H7 (cell line): ENCODE measurements around the gene GPR146. TPM values are rescaled to one million over a fixed set of nuclear protein-coding genes. Genes with fewer than 3 reads are reported as not detected.
"Not testable (repeated sequence)": the region's sequence is repeated elsewhere in the genome, so short reads cannot be mapped to it uniquely, and the experiment has no call there.

Experiments
- DNase-seq: peaks from one replicate; pipeline ENCODE4 v3.0.0; 2012
- H3K27me3 ChIP-seq: 2 replicates; pipeline ENCODE4 v1.6.0; 2011; ENCODE audit warnings: mild to moderate bottlenecking, low read length; ENCODE audit not compliant: control insufficient read depth, insufficient read depth
- H3K36me3 ChIP-seq: replicated peaks from 2 replicates; pipeline ENCODE4 v1.5.1; 2011; ENCODE audit warnings: low read length; ENCODE audit not compliant: control insufficient read depth, insufficient read depth
- H3K4me3 ChIP-seq: 2 replicates; pipeline ENCODE4 v1.5.1; 2011; ENCODE audit warnings: low read depth, mild to moderate bottlenecking, control low read depth, low read length, moderate library complexity; ENCODE audit not compliant: insufficient read depth
- total RNA-seq: library from RNA; depleted of rRNA; stranded (reverse); fragments of >200 nt; shearing (Covaris generic); gene quantifications from 2 replicates; pipeline ENCODE4 v1.2.3, GENCODE V29; 2014; rRNA removed

Gene GPR146, protein sequence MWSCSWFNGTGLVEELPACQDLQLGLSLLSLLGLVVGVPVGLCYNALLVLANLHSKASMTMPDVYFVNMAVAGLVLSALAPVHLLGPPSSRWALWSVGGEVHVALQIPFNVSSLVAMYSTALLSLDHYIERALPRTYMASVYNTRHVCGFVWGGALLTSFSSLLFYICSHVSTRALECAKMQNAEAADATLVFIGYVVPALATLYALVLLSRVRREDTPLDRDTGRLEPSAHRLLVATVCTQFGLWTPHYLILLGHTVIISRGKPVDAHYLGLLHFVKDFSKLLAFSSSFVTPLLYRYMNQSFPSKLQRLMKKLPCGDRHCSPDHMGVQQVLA
- total RNA-seq: 0.07 and 0.87 TPM in 2 replicates

DNA sequence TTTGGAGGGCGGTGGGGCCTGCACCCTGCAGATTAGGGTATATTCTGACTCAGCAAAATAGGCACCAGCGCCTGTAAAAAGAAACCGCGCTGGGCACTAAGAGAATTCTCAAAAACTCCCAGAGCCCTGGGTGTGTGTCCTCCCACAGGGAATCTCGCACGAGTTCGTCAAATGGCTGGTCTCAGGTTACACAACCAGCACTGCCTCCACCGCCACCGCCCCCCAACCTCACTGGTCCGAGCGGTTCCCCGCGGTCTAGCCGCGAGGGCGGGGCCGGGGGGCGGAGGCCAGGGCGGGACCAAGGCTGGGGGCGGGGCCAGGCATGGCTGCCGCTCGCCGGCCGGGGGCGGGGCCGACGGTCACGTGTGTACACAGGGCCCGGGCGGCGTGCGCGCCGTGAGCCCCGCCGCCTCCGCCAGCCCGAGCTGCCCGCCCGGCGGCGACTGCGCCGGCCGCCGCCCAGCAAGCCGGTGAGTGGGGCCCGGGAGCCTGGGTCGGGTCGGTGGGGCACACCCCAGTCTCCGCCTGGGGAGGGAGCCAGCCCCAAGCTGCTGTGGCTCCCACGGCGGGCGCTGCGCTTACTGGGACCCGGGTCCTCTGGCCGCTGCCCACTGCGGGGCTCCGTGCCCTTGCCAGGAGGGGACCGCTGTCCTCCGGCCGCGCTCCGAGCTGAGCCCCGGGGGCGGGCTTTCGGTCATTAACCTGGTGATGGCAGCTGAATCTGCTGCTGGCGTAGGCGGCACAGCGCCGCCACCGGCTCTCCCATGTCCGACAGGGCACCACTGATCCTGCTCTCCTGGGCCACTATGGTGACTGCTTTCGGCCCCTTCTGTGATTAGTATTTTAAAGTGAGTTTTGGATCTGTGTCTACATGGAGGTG lies at the start of gene GPR146:
Gene GPR146, plus strand, starts transcription at position 358 of the 880 bp plus-strand sequence. CDS start 12,970 bp downstream, outside the sequence.
- no peaks in the 10 kb centered on the region for H3K36me3 ChIP-seq
- peak; percentile 100 for DNase-seq
- H3K4me3 ChIP-seq: peak within 1 kb of the TSS; percentile 68
- H3K27me3 ChIP-seq: no peaks in the 10 kb centered on the region

DNA sequence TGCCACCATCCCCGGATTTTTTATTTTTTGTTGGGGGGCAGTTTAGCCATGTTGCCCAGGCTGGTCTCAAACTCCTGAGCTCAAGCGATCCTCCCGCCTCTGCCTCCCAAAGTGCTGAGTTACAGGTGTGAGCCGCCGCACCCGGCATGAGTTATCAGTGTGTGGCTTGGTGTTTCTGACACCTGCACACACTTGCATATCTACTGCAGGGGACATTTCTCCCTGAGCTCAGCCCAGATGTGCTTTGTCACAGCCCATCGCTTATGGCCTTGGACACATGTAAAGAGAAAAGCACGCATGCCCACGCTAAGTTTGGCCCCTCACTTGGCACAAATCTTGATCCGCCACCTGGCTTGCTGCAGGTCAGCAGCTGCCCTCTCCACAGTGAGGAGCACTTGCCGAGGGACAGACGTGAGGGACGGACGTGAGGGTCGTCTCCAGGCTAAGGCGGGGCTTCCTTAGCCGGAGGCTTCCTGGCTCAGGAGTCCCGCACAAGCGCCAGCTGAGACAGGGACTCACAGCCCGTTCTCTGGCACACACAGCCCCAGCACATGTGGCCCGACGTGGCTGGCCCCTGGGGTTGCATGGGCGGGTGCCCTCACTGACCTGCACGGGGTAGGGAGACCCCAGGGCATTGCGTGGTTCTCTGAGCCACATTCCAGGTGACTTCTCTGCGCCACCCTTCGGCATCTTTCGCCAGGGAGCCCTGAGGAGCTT lies 49.6 kb upstream of the GPR146 start:
- Histone ChIP-seq H3K4me3 (no peak overlapping the region), H3K36me3 (no peaks in the 10 kb centered on the region), H3K27me3 (no peaks in the 10 kb centered on the region)
- no peak for DNase-seq

DNA sequence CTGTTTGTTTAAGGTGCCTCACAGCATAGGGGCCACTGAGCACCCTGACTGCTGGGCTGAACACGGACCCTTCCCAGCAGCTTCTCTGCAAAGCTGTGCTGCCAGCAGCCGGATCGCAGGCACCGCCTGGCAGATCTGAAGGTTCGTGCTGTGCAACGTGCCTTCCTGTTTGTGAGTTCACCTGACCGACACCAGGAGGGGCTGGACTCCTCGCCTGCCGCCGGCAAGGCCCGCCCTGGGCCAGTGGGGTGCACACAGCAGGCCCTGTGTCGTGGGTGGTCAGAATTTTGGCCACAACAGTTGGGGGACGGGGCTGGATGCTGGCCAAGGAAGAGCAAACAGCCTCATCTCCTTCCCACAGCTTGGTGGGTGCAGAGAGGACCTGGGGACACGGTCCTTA lies 48.8 kb upstream of the GPR146 start:
- no peak for DNase-seq

DNA sequence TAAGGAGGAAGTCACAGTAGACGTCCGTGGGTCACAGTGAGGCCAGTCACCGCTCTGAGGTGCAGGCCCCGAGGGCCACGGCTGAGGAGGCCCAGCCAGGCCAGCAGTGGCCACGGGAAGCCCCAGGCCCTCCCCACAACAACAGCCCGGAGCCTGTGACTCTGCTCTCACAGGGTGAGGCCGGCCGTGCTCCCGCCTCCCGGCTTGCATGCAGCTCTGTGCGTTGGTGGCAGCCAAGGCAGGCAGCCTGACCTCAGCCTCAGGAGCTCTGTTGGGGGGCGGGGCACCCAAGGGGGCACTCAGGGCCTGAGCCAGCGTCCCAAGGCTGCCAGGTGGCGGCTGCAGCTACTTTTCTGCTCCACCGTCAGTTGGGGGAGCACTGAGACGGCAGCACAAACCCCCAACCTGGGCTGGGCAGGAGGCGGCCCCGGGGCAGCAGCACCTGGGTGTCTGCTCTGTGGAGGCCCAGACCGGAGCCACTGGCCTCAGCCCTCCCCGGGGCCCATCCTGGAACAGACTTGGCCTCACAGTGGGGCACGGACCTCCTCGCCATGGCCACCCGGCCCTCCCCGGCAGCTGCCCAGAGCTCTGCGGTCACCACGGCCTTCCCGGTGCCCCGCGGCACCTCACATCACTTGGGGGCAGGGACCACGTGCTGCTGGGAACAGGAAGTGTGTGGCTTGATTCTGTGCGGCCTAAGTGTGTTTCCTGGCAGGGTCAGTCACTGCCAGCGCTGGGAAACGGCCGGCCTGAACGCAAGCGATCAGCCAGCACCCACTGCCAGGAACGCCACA lies 48.1 kb upstream of the GPR146 start:
- Histone ChIP-seq H3K27me3 (no peaks in the 10 kb centered on the region), H3K36me3 (no peaks in the 10 kb centered on the region), H3K4me3 (no peak overlapping the region)
- no peak for DNase-seq

More for the DNA sequence above, 48.8 kb upstream of the GPR146 start:
- H3K4me3 ChIP-seq: no peak overlapping the region
- H3K27me3 ChIP-seq: no peaks in the 10 kb centered on the region
- H3K36me3 ChIP-seq: no peaks in the 10 kb centered on the region

DNA sequence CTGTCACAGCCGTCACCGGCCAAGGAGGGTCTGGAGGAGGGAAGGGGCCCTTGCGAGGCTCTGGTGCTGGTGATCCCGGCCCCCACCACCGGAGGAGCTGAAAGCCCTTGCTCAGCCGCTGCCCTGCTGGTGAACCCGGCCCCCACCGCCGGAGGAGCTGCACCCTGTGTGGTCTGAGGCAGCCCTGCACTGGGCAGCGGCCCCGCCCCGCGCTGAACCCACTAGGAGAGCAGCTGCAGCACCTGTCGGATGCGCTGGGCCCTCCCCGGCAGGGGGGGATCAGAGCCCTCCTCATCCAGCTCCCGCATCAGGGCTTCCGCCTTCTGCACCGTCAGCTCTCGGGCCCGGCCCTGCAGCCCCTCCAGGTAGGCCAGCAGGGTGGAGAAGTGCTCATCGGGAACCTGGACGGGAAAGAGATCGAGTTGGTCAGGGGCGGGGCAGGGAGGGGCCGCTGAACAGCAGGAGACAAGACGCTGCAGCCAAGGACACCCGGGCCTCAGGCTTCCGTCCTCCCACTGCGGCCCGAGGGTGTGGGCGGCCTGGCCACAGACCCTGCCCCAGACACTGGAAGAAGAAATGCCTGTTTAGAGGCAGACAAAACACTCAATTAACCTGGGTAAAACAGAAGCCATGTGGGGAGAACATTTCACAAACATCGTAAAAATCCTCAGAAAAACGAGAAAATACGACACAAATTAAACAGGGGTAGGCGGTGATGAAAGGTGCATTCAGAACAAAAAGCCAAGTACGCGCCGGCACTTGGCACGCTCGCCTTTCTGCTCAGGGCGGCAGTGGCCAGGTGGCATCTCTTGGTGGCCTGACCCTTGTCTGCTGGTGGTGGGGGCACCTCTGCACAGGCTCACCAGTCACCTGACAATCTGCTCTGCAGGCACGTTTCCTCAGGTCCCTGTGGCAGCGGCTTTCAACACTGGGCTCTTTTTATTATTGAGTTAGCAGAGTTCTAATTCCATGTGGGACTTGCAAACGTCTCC lies 46.6 kb upstream of the GPR146 start:
- Histone ChIP-seq H3K4me3 (no peak overlapping the region), H3K36me3 (no peaks in the 10 kb centered on the region), H3K27me3 (no peaks in the 10 kb centered on the region)
- DNase-seq: peak; percentile 92

DNA sequence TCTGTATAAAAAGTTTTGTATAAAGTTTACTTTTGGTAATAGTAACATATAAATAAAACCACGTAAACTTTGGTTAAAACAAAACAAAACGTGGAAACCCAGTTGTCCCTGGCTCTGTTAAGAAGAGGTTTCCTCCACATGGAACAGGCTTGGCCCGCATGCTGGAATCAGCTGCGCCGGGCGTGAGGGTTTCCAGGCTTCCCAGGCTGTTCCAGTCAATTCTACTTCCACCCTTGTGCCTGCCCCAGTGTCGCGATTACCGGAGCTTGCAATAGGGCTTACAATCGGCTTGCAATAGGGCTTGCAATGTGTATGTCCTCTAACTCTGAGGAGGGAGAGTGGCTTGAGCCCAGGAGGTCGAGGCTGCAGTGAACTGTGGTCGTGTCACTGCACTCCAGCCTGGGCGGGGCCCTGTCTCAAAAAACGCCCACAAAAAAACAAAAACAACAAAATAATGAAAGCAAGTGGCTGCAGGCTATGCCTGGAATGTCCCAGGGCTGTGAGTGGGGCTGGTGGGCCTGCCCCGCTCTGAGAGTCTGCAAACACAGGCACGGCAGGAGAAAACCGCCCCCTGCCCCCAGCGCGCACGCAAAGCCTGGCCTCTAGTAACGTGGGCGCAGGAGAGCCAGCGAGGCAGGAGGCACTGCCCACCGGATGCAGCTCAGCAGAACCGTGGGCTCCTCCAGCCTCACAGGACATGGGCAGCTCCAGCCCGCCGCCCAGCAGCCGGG lies 45.0 kb upstream of the GPR146 start:
- no peak for DNase-seq
- H3K4me3 ChIP-seq: no peak overlapping the region
- H3K36me3 ChIP-seq: no peaks in the 10 kb centered on the region
- H3K27me3 ChIP-seq: no peaks in the 10 kb centered on the region

GRCh38 chr7:999941-1000935 lies 44.1 kb upstream of the GPR146 start:
- no peaks in the 10 kb centered on the region for H3K27me3 ChIP-seq
- no peak for DNase-seq
- H3K36me3 ChIP-seq: no peaks in the 10 kb centered on the region
- H3K4me3 ChIP-seq: no peak overlapping the region

DNA sequence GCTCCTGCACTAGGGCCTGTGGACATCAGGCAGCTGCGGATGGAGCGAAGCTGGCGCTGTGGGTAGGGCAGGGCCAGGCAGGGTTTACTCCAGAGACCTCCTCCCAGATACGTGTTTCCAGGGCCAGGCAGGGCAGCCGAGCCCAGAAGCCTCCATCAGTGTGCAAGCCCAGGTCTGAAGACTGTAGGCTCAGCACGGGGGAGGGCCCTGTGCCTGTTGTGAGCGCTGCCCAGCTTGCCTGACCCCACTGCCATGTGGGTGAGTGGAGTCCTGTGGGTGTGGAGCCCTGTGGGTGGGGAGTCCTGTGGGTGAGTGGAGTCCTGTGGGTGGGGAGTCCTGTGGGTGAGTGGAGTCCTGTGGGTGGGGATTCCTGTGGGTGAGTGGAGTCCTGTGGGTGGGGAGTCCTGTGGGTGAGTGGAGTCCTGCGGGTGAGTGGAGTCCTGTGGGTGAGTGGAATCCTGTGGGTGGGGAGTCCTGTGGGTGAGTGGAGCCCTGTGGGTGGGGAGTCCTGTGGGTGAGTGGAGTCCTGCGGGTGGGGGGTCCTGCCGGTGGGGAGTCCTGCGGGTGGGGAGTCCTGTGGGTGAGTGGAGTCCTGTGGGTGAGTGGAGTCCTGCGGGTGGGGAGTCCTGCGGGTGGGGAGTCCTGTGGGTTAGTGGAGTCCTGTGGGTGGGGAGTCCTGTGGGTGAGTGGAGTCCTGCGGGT lies 43.1 kb upstream of the GPR146 start:
- H3K36me3 ChIP-seq, H3K4me3 ChIP-seq, H3K27me3 ChIP-seq: not testable (repeated sequence)
- peak; percentile 88 for DNase-seq

DNA sequence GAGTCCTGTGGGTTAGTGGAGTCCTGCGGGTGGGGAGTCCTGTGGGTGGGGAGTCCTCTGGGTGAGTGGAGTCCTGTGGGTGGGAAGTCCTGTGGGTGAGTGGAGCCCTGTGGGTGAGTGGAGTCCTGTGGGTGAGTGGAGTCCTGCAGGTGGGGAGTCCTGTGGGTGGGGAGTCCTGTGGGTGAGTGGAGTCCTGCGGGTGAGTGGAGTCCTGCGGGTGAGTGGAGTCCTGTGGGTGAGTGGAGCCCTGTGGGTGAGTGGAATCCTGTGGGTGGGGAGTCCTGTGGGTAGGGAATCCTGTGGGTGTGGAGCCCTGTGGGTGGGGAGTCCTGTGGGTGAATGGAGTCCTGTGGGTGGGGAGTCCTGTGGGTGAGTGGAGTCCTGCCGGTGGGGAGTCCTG lies 42.3 kb upstream of the GPR146 start:
- not testable (repeated sequence) for H3K4me3 ChIP-seq, H3K36me3 ChIP-seq, DNase-seq, H3K27me3 ChIP-seq

- not testable (repeated sequence) for DNase-seq, H3K27me3 ChIP-seq, H3K4me3 ChIP-seq, H3K36me3 ChIP-seq
Observed at GRCh38 chr7:1002445-1002844, 41.9 kb upstream of the GPR146 start.

- no peak overlapping the region for H3K4me3 ChIP-seq
- no peak for DNase-seq
- no peaks in the 10 kb centered on the region for H3K36me3 ChIP-seq
- no peaks in the 10 kb centered on the region for H3K27me3 ChIP-seq
Observed at GRCh38 chr7:1004018-1004852, 40.1 kb upstream of the GPR146 start.
